ENCODE data around the gene PHYKPL.

GRCh38 chr5:178230879-178231538 lies 1.6 kb downstream of the PHYKPL start:
- TF ChIP-seq CTCF (IDR thresholded peaks at IDR 0.05; ENCODE audit: control extremely low read depth in 1 of 3, insufficient read depth in 1 of 3, low read depth in 1 of 3, low read length in 3 of 3) (no peak), EGR1 (IDR thresholded peaks at IDR 0.05; ENCODE audit: borderline replicate concordance, low read depth, low read length) (no peak), CBX5 (IDR thresholded peaks at IDR 0.05; ENCODE audit: low read depth, low read length) (no peak), PHF8 (conservative IDR thresholded peaks at IDR 0.05; ENCODE audit: low read depth, low read length) (no peak), BRCA1 (IDR thresholded peaks at IDR 0.05; ENCODE audit: low read depth, low read length) (no peak), TCF12 (IDR thresholded peaks at IDR 0.05; ENCODE audit: low read depth, low read length) (no peak), SIRT6 (IDR thresholded peaks at IDR 0.05; ENCODE audit: low read length) (no peak), MAFK (IDR thresholded peaks at IDR 0.05; ENCODE audit: low read depth, low read length) (no peak), POLR2AphosphoS5 (IDR thresholded peaks at IDR 0.05; ENCODE audit: low read depth, low read length) (no peak), HDAC6 (IDR thresholded peaks at IDR 0.05; ENCODE audit: low read depth, low read length) (no peak), CHD1 (IDR thresholded peaks at IDR 0.05; ENCODE audit: low read depth, low read length) (no peak)
